Measurements from ENCODE around the gene PSMA3. TPM values are rescaled to one million over a fixed set of nuclear protein-coding genes. Genes with fewer than 3 reads are reported as not detected.

PSMA3 gene
- total and polyA plus RNA-seq, 10 of the 15 experiments (the other 5 are each of a cell fraction or from before 2014, with no cell fraction given): 142 to 936 (median 400) TPM

DNA sequence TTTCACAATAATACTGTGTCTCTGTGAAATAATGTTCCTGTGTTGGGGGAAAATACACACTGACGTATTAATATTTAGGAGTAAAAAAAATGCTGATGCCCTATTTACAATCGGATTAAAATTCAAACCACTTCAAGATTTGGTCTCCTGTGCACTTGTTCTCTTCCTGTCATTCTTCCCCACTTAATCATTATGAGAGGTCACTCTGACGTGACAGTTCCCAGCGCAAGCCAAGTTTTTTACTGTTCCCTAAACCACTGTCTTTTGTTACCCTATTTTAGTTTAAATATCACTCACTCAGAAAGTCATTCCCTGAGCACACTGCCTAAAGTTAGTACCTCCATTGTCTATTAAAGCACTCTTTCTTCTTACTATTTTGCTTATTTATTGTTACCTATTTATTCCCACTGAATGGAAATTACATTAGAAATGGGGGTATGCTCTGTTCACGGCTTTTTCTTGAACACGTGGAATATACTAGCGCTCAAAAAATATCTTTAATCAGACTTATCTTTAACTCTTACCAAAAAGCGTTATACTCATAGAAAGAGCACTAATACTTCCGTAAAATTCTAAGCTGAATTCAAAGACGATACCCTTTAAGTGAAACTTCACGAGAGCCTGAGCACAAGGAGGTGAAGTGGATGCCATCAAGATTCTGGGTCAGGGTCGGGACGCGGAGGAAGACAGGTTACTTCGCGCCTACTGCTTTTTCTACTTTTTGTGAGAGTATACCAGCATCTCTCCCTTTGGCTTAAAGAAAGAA lies 670 bp upstream of the PSMA3 start (continued):
- TF ChIP-seq, protein P1, sequence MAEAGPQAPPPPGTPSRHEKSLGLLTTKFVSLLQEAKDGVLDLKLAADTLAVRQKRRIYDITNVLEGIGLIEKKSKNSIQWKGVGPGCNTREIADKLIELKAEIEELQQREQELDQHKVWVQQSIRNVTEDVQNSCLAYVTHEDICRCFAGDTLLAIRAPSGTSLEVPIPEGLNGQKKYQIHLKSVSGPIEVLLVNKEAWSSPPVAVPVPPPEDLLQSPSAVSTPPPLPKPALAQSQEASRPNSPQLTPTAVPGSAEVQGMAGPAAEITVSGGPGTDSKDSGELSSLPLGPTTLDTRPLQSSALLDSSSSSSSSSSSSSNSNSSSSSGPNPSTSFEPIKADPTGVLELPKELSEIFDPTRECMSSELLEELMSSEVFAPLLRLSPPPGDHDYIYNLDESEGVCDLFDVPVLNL (IDR thresholded peaks at IDR 0.05; ENCODE audit: low read depth, low read length): no peak
- no peak for TF ChIP-seq MTA2 (IDR thresholded peaks at IDR 0.05; ENCODE audit: low read depth)

GRCh38 chr14:58245562-58245961 lies 919 bp downstream of the PSMA3 start:
- BruUV-seq (replicated peaks): no TSS peak
- CTCF ChIA-PET: interaction anchor here (0.6 to 0.9 kb wide), 4 partner anchors 8 to 756 kb away, joined by 3 read pairs; partner anchors contain the start of gene ARID4A
- ATAC-seq (peak; percentile 7), FAIRE-seq (no peak), DNase-seq (ENCODE audit: low read depth, low spot score) (no peak)
- peaks cover 55% of the 10 kb centered on the region for H3K79me2 ChIP-seq (ENCODE audit: control insufficient read depth, insufficient read depth, low read length)
- TF ChIP-seq SPI1 (IDR thresholded peaks at IDR 0.05; ENCODE audit: borderline replicate concordance, insufficient read depth, low read depth, low read length) (peak; percentile 87), BCL3 (IDR thresholded peaks at IDR 0.05; ENCODE audit: borderline replicate concordance, insufficient read depth, low read depth, low read length, poor library complexity, severe bottlenecking) (no peak), CHD4 (IDR thresholded peaks at IDR 0.05) (no peak), JUNB (IDR thresholded peaks at IDR 0.05) (no peak), SMAD5 (IDR thresholded peaks at IDR 0.05; ENCODE audit: low read depth) (no peak), MTA2 (IDR thresholded peaks at IDR 0.05; ENCODE audit: low read depth) (peak; percentile 70), CREM (IDR thresholded peaks at IDR 0.05; ENCODE audit: low read depth) (no peak), CBFB (IDR thresholded peaks at IDR 0.05; ENCODE audit: low read depth) (no peak), USF2 (IDR thresholded peaks at IDR 0.05; ENCODE audit: borderline replicate concordance, low read depth, low read length) (no peak)
- TF ChIP-seq, protein P2, sequence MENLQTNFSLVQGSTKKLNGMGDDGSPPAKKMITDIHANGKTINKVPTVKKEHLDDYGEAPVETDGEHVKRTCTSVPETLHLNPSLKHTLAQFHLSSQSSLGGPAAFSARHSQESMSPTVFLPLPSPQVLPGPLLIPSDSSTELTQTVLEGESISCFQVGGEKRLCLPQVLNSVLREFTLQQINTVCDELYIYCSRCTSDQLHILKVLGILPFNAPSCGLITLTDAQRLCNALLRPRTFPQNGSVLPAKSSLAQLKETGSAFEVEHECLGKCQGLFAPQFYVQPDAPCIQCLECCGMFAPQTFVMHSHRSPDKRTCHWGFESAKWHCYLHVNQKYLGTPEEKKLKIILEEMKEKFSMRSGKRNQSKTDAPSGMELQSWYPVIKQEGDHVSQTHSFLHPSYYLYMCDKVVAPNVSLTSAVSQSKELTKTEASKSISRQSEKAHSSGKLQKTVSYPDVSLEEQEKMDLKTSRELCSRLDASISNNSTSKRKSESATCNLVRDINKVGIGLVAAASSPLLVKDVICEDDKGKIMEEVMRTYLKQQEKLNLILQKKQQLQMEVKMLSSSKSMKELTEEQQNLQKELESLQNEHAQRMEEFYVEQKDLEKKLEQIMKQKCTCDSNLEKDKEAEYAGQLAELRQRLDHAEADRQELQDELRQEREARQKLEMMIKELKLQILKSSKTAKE (IDR thresholded peaks at IDR 0.05; ENCODE audit: low read depth, poor library complexity, severe bottlenecking): no peak
- under 1% methylated on average over 3 of the region's 3 CpGs for WGBS (ENCODE audit: insufficient coverage, insufficient replicate concordance, low lambda C conversion rate, missing lambda C conversion rate)
- POLR2A ChIA-PET: interaction anchor here (0.6 to 3.5 kb wide), 4 partner anchors 27 to 55 kb away, joined by 3 to 20 read pairs (median 4); partner anchors contain the start of gene ARID4A
- no peaks in the 10 kb centered on the region; a peak in 1 of 4 replicates for H3K36me3 ChIP-seq (ENCODE audit: control insufficient read depth in 2 of 2, insufficient read depth in 2 of 2, low read length in 1 of 2)
- H3K27me3 ChIP-seq (replicated peaks in 1 of 2; ENCODE audit: control insufficient read depth in 2 of 2, insufficient read depth in 2 of 2, low read length in 1 of 2): no peaks in the 10 kb centered on the region
- intact Hi-C loops (cut with micrococcal nuclease; ENCODE audit: unreplicated experiment) (loop anchor here (2.0 kb wide), 1 partner anchor 53 kb away; the partner anchor contains the start of gene ARID4A), in situ Hi-C loops (cut with MboI) (no loop called here)
- RAD21 ChIA-PET (ENCODE audit: unreplicated experiment): interaction anchor here (1.1 to 2.7 kb wide), 3 partner anchors 53 to 1239 kb away, joined by 3 to 17 read pairs (median 4); partner anchors contain the start of genes ARID4A, JKAMP and L3HYPDH
- peak overlapping the region; percentile 94 for H3K4me3 ChIP-seq
- no peaks in the 10 kb centered on the region for H3K9me3 ChIP-seq (replicated peaks; ENCODE audit: control insufficient read depth, insufficient read depth, low read length)
- H2AFZ ChIP-seq (ENCODE audit: control insufficient read depth, low read depth, low read length): no peak overlapping the region
- SMC1A ChIA-PET (ENCODE audit: uncharacterized antibody, unreplicated experiment): interaction anchor here (0.9 to 4.8 kb wide), 6 partner anchors 7 to 54 kb away, joined by 3 to 35 read pairs (median 7); partner anchors contain the start of genes ACTR10 and ARID4A
- H4K20me1 ChIP-seq (ENCODE audit: control insufficient read depth, insufficient read depth): no peaks in the 10 kb centered on the region
- no peaks in the 10 kb centered on the region; the same call in 1 of the 2 replicates for H3K4me1 ChIP-seq (ENCODE audit: control insufficient read depth, insufficient read depth, low read length)
- H3K9ac ChIP-seq (ENCODE audit: control insufficient read depth, insufficient read depth, low read length): peak overlapping the region; percentile 100
- peak overlapping the region; percentile 99 for H3K27ac ChIP-seq (ENCODE audit: control insufficient read depth, insufficient read depth)
- peak overlapping the region; percentile 86; the same call in 1 of the 2 replicates for H3K4me2 ChIP-seq (ENCODE audit: control insufficient read depth, insufficient read depth)
